LNCAP (cell line): ENCODE results near the gene COL6A1.

Source experiments
- TF ChIP-seq, protein P1 (sequence below): fragments of 450-650 bp; IDR thresholded peaks from 2 replicates; pipeline ENCODE4 v1.5.1; 2017; ENCODE audit warnings: mild to moderate bottlenecking

COL6A1 gene

DNA sequence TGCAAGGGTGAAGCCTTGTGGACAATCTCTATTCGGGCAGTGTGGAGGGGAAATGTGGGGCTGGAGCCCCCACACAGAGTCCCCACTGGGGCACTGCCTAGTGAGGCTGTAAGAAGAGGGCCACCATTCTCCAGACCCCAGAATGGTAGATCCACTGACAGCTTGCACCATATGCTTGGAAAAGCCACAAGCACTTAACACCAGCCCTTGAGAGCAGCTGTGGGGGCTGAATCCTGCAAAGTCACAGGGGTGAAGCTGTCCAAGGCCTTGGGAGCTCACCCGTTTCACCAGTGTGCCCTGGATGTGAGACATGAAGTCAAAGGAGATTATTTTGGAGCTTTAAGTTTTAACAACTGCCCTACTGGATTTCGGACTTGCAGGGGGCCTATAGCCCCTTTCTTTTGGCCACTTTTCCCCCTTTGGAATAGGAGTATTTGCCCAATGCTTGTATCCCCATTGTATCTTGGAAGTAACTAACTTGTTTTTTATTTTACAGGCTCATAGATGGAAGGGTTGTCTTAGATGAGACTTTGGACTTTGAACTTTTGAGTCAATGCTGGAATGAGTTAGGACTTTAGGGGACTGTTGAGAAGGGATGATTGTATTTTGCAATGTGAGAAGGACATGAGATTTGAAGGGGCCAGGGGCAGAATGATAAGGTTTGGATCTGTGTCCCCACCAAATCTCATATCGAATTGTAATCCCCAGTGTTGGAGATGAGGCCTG is 16.3 kb upstream of the COL6A1 start:
- TF ChIP-seq, protein P1, sequence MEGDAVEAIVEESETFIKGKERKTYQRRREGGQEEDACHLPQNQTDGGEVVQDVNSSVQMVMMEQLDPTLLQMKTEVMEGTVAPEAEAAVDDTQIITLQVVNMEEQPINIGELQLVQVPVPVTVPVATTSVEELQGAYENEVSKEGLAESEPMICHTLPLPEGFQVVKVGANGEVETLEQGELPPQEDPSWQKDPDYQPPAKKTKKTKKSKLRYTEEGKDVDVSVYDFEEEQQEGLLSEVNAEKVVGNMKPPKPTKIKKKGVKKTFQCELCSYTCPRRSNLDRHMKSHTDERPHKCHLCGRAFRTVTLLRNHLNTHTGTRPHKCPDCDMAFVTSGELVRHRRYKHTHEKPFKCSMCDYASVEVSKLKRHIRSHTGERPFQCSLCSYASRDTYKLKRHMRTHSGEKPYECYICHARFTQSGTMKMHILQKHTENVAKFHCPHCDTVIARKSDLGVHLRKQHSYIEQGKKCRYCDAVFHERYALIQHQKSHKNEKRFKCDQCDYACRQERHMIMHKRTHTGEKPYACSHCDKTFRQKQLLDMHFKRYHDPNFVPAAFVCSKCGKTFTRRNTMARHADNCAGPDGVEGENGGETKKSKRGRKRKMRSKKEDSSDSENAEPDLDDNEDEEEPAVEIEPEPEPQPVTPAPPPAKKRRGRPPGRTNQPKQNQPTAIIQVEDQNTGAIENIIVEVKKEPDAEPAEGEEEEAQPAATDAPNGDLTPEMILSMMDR: no peak

DNA sequence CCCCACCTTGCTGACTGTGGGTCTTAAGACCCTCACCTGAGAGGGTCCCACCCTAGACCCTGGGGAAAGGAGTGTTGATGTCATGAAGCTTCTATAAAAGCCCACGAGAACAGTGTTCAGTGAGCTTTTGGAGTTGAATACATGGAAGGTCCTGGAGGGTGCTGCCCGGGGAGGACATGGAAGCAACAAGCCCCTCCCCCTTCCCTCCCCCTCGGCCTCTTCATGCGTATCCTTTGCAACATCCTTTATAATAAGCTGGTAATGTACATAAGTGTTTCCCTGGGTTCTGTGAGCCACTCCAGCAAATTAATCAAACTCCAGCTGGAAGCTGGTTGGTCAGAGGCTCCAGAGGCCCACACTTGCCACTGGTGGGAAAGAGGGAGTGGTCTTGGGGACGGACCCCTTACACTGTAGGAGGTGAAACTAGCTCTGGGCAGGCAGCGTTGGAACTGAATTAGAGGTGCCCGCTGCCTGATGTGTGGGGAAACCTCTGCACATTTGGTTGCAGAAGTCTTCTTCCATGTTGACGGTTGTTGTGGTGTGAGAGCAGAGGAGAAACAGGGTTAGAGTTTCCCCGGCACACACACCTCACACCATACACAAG is 14.7 kb upstream of the COL6A1 start:
- TF ChIP-seq, protein P1: no peak

DNA sequence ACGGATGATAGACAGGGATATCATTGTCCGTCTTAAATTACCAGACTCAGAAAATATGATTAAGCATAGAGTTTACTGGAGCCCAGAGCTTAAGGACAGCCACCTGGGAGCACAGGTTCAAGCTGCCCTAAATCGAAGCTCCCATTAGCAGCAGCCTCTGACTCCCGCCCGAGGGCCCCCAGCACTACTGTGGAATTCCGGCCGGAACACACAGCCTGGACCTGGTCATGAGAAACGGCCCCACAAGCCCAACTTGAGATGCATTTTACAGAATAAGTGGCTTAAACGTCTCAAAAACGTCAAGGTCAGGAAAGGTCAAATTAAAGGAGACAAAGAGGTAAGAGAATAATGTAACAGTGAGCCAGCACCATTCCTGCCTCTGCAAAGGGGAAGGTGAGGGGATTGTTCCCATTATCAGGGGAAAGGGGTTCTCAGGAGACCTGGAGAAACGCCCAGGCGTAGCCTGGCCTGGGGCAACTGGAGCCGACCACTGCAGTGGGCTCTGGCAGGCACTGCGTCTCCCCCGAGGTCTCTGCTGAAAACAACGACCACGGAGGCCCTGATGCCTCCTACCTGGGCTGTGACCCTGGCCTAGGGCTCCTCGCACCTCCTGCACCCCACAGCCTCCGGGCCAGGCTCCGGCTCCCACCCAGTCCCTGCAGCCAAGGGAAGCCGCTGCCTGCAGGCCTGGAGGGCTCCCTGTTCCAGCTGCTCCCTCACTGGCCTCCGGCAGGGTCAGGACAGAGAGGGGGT is 11.5 kb upstream of the COL6A1 start:
- TF ChIP-seq, protein P1: no peak

DNA sequence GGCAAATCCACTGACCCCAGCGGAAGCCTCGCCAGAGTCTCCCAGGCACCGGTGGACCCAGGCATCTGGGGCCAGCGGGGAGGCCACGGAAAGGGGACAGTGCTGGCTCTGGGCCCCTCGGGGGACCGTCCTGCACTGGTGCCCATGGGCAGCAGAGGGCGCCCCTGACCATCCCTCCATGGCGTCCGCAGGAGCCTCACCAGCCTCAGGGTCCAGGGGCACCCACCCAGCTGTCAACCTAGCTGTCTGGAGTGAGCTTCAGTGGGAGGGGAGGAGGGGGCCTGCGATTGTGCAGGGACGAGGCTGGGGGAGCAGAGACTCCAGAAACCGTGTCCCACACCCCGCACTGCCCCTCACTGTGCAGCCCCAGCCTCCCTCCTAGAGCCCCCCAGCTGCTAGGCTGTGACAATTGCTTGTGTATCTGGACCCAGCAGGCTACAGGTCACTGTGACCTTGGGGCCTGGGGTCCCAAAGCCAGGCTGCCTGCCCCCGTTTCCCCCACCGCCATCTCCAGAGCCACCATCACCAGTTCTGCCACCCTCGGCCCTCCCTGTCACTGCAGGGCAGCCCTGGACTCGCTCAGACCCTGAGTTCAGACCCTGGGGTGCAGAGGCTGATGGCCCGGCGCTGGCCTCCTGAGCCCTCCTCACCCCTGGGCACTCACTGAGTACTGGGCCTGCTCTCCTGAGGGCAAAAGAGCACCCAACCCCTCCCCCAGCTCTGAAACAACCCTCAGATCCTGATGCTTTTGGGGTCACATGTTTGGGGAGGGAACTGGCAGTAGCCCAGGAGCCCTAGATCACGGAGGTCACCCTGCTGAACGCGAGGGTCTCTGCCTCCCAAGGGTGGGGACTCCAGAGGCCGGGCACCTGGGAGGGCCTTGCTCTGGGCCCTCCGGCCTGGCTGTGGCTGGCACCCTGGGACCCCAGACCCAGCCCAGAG is 10.6 kb upstream of the COL6A1 start:
- TF ChIP-seq, protein P1: peak; percentile 92

DNA sequence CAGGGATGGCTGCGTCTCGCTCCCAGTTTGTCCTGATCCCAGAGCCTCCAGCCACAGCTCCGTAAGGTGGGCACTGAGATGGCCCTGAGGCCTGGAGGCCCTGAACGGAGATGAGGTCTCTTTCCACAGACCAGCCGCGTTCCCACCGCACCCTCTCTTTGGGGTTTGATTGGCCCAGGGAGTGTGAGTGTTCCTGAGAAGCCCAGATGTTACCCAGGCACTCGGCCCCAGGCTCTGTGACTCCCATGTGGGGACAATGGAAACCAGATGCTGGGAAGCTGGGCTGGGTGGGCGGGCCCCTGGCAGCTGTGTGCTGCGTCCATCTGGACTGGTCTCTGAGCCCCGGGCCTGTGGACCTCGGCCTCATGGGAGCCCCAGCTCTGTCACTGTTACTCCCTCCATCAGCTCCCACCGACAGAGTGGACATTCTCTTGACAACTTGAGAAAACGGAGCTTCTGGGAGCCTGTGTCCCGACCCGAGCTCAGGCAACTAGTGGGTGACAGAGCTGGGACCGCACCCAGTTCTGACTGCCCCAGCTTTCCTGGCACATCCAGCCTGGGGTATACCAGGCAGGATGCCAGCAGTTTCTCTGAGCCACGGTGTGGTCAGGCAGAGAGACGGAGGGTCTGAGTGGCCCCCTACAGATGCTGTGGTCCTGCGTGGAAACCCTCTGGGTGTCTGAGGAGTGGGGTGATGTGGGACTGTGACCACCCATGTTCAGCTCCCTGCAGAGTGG is 9.8 kb upstream of the COL6A1 start:
- TF ChIP-seq, protein P1: no peak

DNA sequence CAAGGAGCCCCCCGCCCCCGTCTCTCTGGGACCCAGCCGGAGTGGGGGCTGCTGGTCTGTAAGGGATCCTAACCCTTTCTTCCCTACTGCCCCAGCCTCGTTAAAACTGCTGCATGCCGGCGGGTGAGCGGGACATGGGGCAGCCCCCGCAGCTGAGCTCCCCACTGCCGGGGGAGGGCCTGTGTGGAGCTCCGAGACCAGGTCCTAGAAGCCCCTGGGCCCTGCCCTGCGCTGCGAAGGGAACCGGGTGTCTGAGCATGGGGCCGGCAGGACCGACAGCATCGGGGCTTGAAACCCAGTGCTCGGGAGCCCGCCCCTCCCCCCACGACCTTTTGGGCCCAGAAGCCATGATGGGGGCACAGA is 9.2 kb upstream of the COL6A1 start:
- TF ChIP-seq, protein P1: no peak
